HCT116 (cell line): ENCODE results near the gene S1PR1. TPM values are rescaled to one million over a fixed set of nuclear protein-coding genes. Genes with fewer than 3 reads are reported as not detected.

ENCODE experiments used
- ATAC-seq: fragments of 200-7000 bp; cut with Tn5 transposase; 2 replicates; pipeline ENCODE4 v1.9.1; 2020; ENCODE audit warnings: mild to moderate bottlenecking, moderate library complexity
- Bru-seq: library from RNA; stranded (reverse); fragments of 400-500 nt; gene quantifications from one replicate; lab custom pipeline; 2021; lab: Mats Ljungman, UMichigan
- BruChase-seq, 2 experiments: library from RNA; stranded (reverse); fragments of 400-500 nt; gene quantifications; one replicate each; lab custom pipeline; 2021; lab: Mats Ljungman, UMichigan
- BruUV-seq: library from RNA; stranded (reverse); fragments of 400-500 nt; replicated peaks from 2 replicates; lab custom pipeline; 2021; lab: Mats Ljungman, UMichigan
- CTCF ChIA-PET: fragments of 300-600 bp; sonication (Branson Sonifier 250); formaldehyde crosslinking; loops from one replicate; lab custom pipeline; 2021; ENCODE audit warnings: antibody characterized with exemption; lab: Charles Lee
- POLR2A ChIA-PET: fragments of 300-600, 350-600 bp; sonication (Branson Sonifier 250); formaldehyde crosslinking; loops from one replicate; lab custom pipeline; 2021; ENCODE audit warnings: antibody characterized with exemption; lab: Charles Lee
- RAD21 ChIA-PET, 2 experiments: fragments of 300-600 bp; sonication (Branson Sonifier 250); formaldehyde crosslinking; loops; one replicate each; lab custom pipeline; 2023; ENCODE audit warnings: low total read pairs in 2 of 2; ENCODE audit not compliant: uncharacterized antibody in 2 of 2, unreplicated experiment in 2 of 2, low non-redundant PET in 1 of 2; lab: Charles Lee
- DNase-seq: peaks from one replicate; pipeline ENCODE4 v3.0.0-alpha.2; 2010; ENCODE audit warnings: low read depth, low spot score
- H2AFZ ChIP-seq: fragments of 200-600 bp; shearing (Covaris generic), sonication (generic); 2 replicates; pipeline ENCODE4 v1.6.1; 2017; ENCODE audit warnings: low read depth, mixed run types, mixed read lengths, antibody characterized with exemption, low read length; ENCODE audit not compliant: poor library complexity, severe bottlenecking
- H3K27ac ChIP-seq: 2 replicates; pipeline ENCODE4 v1.5.1; 2012; ENCODE audit warnings: low read depth, low read length
- H3K27me3 ChIP-seq: fragments of 200-600 bp; sonication (generic); 2 replicates; pipeline ENCODE4 v1.6.1; 2016; ENCODE audit warnings: mixed run types, low read length, mixed read lengths; ENCODE audit not compliant: insufficient read depth
- H3K36me3 ChIP-seq, 2 experiments: fragments of 200-500 bp in 1 of 2; fragments of 200-600 bp in 1 of 2; sonication (Bioruptor generic) in 1 of 2; sonication (generic) in 1 of 2; 2 replicates each; pipeline versions ENCODE4 v1.5.1 to v1.6.1; 2014 to 2016; ENCODE audit warnings: low read length in 2 of 2, inconsistent platforms in 1 of 2, mixed read lengths in 1 of 2, mixed run types in 1 of 2; ENCODE audit not compliant: insufficient read depth in 2 of 2, control insufficient read depth in 1 of 2
- H3K4me1 ChIP-seq, 2 experiments: fragments of 200-600 bp in 1 of 2; sonication (generic) in 1 of 2; 2 replicates each; pipeline versions ENCODE4 v1.5.1 to v1.6.1; 2012 to 2017; ENCODE audit warnings: low read length in 2 of 2, inconsistent platforms in 1 of 2, mild to moderate bottlenecking in 1 of 2, mixed read lengths in 1 of 2, mixed run types in 1 of 2, moderate library complexity in 1 of 2; ENCODE audit not compliant: insufficient read depth in 2 of 2, control insufficient read depth in 1 of 2
- H3K4me2 ChIP-seq: fragments of 200-600 bp; sonication (generic); 2 replicates; pipeline ENCODE4 v1.6.1; 2017; ENCODE audit warnings: mixed run types, low read length, mixed read lengths
- H3K4me3 ChIP-seq, 2 experiments: fragments of 200-600 bp in 1 of 2; sonication (generic) in 1 of 2; replicated peaks in 1 of 2; 2 replicates each; pipeline ENCODE4 v1.5.1; 2011 to 2016; ENCODE audit warnings: low read length in 2 of 2, control low read depth in 1 of 2, low read depth in 1 of 2, mild to moderate bottlenecking in 1 of 2, mixed read lengths in 1 of 2, mixed run types in 1 of 2
- H3K79me2 ChIP-seq: fragments of 200-600 bp; sonication (generic); 2 replicates; pipeline ENCODE4 v1.6.1; 2017; ENCODE audit warnings: mild to moderate bottlenecking, mixed run types, low read length, moderate library complexity, mixed read lengths; ENCODE audit not compliant: insufficient read depth
- H3K9ac ChIP-seq: fragments of 200-600 bp; sonication (generic); 2 replicates; pipeline ENCODE4 v1.6.1; 2016; ENCODE audit warnings: low read length, mixed read lengths
- H3K9me2 ChIP-seq: fragments of 200-600 bp; sonication (generic), shearing (Covaris generic); 2 replicates; pipeline ENCODE4 v1.6.1; 2017; ENCODE audit warnings: mixed run types, mild to moderate bottlenecking, moderate library complexity; ENCODE audit not compliant: insufficient read depth
- H3K9me3 ChIP-seq, 2 experiments: fragments of 200-500 bp in 1 of 2; fragments of 200-600 bp in 1 of 2; sonication (Bioruptor generic) in 1 of 2; sonication (generic) in 1 of 2; 2 replicates each; pipeline ENCODE4 v1.6.1; 2014 to 2017; ENCODE audit warnings: low read length in 2 of 2, mixed read lengths in 2 of 2, inconsistent platforms in 1 of 2, low read depth in 1 of 2, mild to moderate bottlenecking in 1 of 2, mixed run types in 1 of 2, moderate library complexity in 1 of 2; ENCODE audit not compliant: control insufficient read depth in 1 of 2, insufficient read depth in 1 of 2
- H4K20me1 ChIP-seq: fragments of 200-600 bp; sonication (generic), shearing (Covaris generic); 2 replicates; pipeline ENCODE4 v1.6.1; 2017; ENCODE audit warnings: mixed run types, mild to moderate bottlenecking, moderate library complexity; ENCODE audit not compliant: insufficient read depth
- ATF3 ChIP-seq: IDR thresholded peaks from 2 replicates; pipeline ENCODE4 v1.6.1; 2012
- CTCF ChIP-seq, 3 experiments: fragments of 200-600 bp in 1 of 3; sonication (generic) in 1 of 3; IDR thresholded peaks in 2 of 3; conservative IDR thresholded peaks in 1 of 3; 2 replicates each; pipeline ENCODE4 v1.5.1; 2012 to 2017; ENCODE audit warnings: low read depth in 2 of 3, low read length in 2 of 3, antibody characterized with exemption in 1 of 3, borderline replicate concordance in 1 of 3, control low read depth in 1 of 3, mild to moderate bottlenecking in 1 of 3, mixed read lengths in 1 of 3, mixed run types in 1 of 3, moderate library complexity in 1 of 3; ENCODE audit not compliant: insufficient read depth in 1 of 3
- EGR1 ChIP-seq: IDR thresholded peaks from 2 replicates; pipeline ENCODE4 v1.6.1; 2012; ENCODE audit warnings: low read depth
- ELF1 ChIP-seq: IDR thresholded peaks from 2 replicates; pipeline ENCODE4 v1.6.1; 2012; ENCODE audit warnings: low read depth, borderline replicate concordance
- EZH2 ChIP-seq: fragments of 200-600 bp; sonication (generic); IDR thresholded peaks from 2 replicates; pipeline ENCODE4 v1.6.1; 2017; ENCODE audit warnings: antibody characterized with exemption, mixed run types
- EZH2phosphoT487 ChIP-seq: fragments of 200-600 bp; IDR thresholded peaks from 2 replicates; pipeline ENCODE4 v1.6.1; 2018; ENCODE audit warnings: antibody characterized with exemption, borderline replicate concordance
- JUND ChIP-seq: IDR thresholded peaks from 2 replicates; pipeline ENCODE4 v1.6.1; 2012
- MAX ChIP-seq: IDR thresholded peaks from 2 replicates; pipeline ENCODE4 v1.6.1; 2012
- POLR2A ChIP-seq: IDR thresholded peaks from 2 replicates; pipeline ENCODE4 v1.7.0; 2011; ENCODE audit warnings: borderline replicate concordance; ENCODE audit not compliant: insufficient read depth, insufficient read length; ENCODE audit errors: extremely low read depth
- POLR2AphosphoS5 ChIP-seq: IDR thresholded peaks from 2 replicates; pipeline ENCODE4 v1.6.1; 2011; ENCODE audit warnings: mild to moderate bottlenecking, low read depth, low read length, moderate library complexity
- RAD21 ChIP-seq: IDR thresholded peaks from 2 replicates; pipeline ENCODE4 v1.6.1; 2012; ENCODE audit warnings: low read depth, mild to moderate bottlenecking
- SIN3A ChIP-seq: IDR thresholded peaks from 2 replicates; pipeline ENCODE4 v1.6.1; 2012; ENCODE audit warnings: low read depth
- SP1 ChIP-seq: IDR thresholded peaks from 2 replicates; pipeline ENCODE4 v1.6.1; 2012; ENCODE audit warnings: low read depth
- SRF ChIP-seq: IDR thresholded peaks from 2 replicates; pipeline ENCODE4 v1.6.1; 2012; ENCODE audit warnings: low read depth
- TCF7L2 ChIP-seq: IDR thresholded peaks from 2 replicates; pipeline ENCODE4 v1.7.0; 2011; ENCODE audit warnings: borderline replicate concordance, inconsistent platforms; ENCODE audit not compliant: insufficient read depth, insufficient read length; ENCODE audit errors: extremely low read depth
- ZFX ChIP-seq: fragments of 450-650 bp; IDR thresholded peaks from 2 replicates; pipeline ENCODE4 v1.6.1; 2017
- ZNF274 ChIP-seq: fragments of 200-500 bp; sonication (Bioruptor generic); IDR thresholded peaks from 2 replicates; pipeline ENCODE4 v1.6.1; 2014; ENCODE audit warnings: mild to moderate bottlenecking, low read depth, low read length, inconsistent platforms
- intact Hi-C: fragments of 100-400 bp; cut with micrococcal nuclease; formaldehyde crosslinking; loops from 2 replicates; pipeline ENCODE4 v1.10.0; 2022
- long read RNA-seq: library from polyadenylated mRNA; unstranded; transcript quantifications from one replicate; pipeline ENCODE4 v2.0.0, GENCODE V29; 2021; ENCODE audit not compliant: unreplicated experiment
- polyA plus RNA-seq: library from polyadenylated mRNA; unstranded; fragments of >200 nt; gene quantifications from 2 replicates; pipeline ENCODE4 v1.2.1, GENCODE V29; 2012; ENCODE audit warnings: missing spikeins
- total RNA-seq: library from RNA; stranded (reverse); gene quantifications from one replicate; pipeline ENCODE4 v1.2.1, GENCODE V29; 2021; ENCODE audit not compliant: unreplicated experiment

Gene S1PR1
- total RNA-seq (0.61 TPM), Bru-seq, nascent RNA (not detected), BruChase-seq, experiment 1, labeled RNA remaining after a 6-hour chase (not detected), BruChase-seq, experiment 2, labeled RNA remaining after a 2-hour chase (percentile 15 among the genes with signal in this experiment)
- 0.03 TPM in 1 of 2 replicates, not detected in the other for polyA plus RNA-seq
- long read RNA-seq = 0 reads

- BruUV-seq = no TSS peak
- Histone ChIP-seq H3K9me3 (no peaks in the 10 kb centered on the region), H3K4me2 (peak within 1 kb of the TSS; percentile 85), H3K27ac (no peak within 1 kb of the TSS), H3K4me1 (peaks cover 4 to 17% of the 10 kb centered on the region in 2 experiments; a peak in 2 of 4 replicates), H3K36me3 (no peaks in the 10 kb centered on the region), H3K9me2 (no peaks in the 10 kb centered on the region), H3K9ac (peak within 1 kb of the TSS; percentile 31; the same call in 1 of the 2 replicates), H3K4me3 (peak within 1 kb of the TSS; percentile 40 to 54), H3K27me3 (no peaks in the 10 kb centered on the region), H4K20me1 (no peaks in the 10 kb centered on the region), H3K79me2 (no peaks in the 10 kb centered on the region), H2AFZ (peak within 1 kb of the TSS; percentile 68)
- DNase-seq (no peak), ATAC-seq (no peak)
- POLR2A ChIA-PET = no interaction called here
- RAD21 ChIA-PET = interaction anchor here (0.7 to 1.9 kb wide), 2 partner anchors 16 to 52 kb away, joined by 3 to 10 read pairs; no protein-coding TSS in a partner anchor
- CTCF ChIA-PET = no interaction called here
- TF ChIP-seq ATF3 (no peak), EZH2phosphoT487 (no peak), SIN3A (no peak), RAD21 (no peak), SP1 (no peak), EZH2 (no peak), TCF7L2 (no peak), EGR1 (no peak), ZFX (no peak), ZNF274 (no peak), MAX (no peak), JUND (no peak), POLR2AphosphoS5 (no peak), ELF1 (no peak), CTCF (IDR thresholded peaks at IDR 0.05 in 2 of 3, conservative IDR thresholded peaks at IDR 0.05 in 1 of 3; ENCODE audit: borderline replicate concordance in 1 of 3, insufficient read depth in 1 of 3, low read depth in 2 of 3, low read length in 2 of 3) (no peak), POLR2A (no peak), SRF (no peak)
- intact Hi-C loops = loop anchor here (10.0 kb wide), 1 partner anchor 212 kb away; the partner anchor contains the start of gene DPH5
These were observed at the start of gene S1PR1 for GRCh38 chr1:101236516-101237228. S1PR1 (plus strand) TSS chr1:101237019; CDS start chr1:101238985, 1,966 bp downstream.
